Left colon (tissue), 2 donors: Measurements from ENCODE around the gene IMMP2L. TPM values are rescaled to one million over a fixed set of nuclear protein-coding genes. Genes with fewer than 3 reads are reported as not detected.

Source experiments
- ATAC-seq: fragments of 200-7000 bp; cut with Tn5 transposase; one replicate; pipeline ENCODE4 v1.9.1; 2020; ENCODE audit warnings: mild to moderate bottlenecking, moderate library complexity
- DNase-seq, 2 donors: peaks; one replicate each; pipeline ENCODE4 v3.0.0-alpha.2; 2020
- intact Hi-C, 2 donors: fragments of 100-400 bp; cut with DNase I in 1 of 2; cut with micrococcal nuclease in 1 of 2; formaldehyde crosslinking; loops; one replicate each; pipeline versions ENCODE4 v1.11.2 to v1.14.0; 2022; cut with DNase I, micrococcal nuclease
- total RNA-seq, 2 donors: library from RNA; stranded (reverse); fragmentation: NEBNext Ultra II Directional; extraction: Animal tissue kit (Norgen Biotek cat#: 25700); gene quantifications; one replicate each; pipeline ENCODE4 v1.2.1, GENCODE V29; 2021
- donor health status: DM: no; HTN: no; CAD: no.
- donor health status: DM: yes; HTN: yes; CAD: no.

Gene IMMP2L
- total RNA-seq, 2 donors from 2014 or later = 11.1 to 11.8 TPM

DNA sequence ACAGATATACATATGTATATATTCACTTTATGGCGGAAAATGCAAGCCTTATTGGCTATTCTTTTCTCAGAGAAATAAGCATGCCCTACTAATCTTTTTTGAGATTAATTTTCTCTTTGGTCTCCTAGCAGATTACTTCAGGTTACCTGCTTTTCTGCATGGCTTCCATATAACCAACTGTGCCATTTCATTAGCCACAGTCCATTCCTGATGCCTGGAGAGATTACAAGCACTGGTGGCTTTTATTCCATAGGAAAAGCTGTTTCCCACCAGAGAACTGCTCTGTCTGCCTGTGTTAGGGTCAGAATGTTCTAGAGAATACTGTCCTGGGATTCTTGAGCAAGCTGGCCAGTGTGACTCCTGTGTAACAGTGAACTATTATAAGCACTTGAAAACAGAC lies 411.6 kb downstream of the IMMP2L start:
- intact Hi-C loops = no loop called here
- DNase-seq (no peak), ATAC-seq (no peak)

GRCh38 chr7:111147708-111148533 lies 414.4 kb downstream of the IMMP2L start:
- no peak for ATAC-seq
- intact Hi-C loops = no loop called here
- no peak for DNase-seq

GRCh38 chr7:111146136-111146535 lies 416.2 kb downstream of the IMMP2L start:
- intact Hi-C loops = no loop called here
- DNase-seq = no peak
- ATAC-seq = no peak

DNA sequence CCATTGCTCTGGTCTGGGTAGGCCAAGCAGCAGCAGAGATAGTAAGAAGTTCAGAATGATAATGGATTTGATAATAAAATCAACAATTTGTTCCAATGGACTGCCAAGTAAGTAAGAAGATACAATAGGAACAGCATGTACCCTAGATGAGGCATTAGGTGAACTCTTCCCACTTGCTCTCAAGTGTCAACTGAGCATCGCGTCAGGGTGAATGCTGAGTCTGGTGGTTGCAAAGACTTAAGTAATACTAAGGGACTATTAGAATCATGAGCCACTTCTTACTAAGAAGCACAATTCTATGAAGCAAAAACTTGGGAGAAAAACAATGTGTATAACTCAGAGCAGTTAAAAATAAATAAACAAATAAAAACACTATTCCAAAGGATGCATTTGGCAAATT lies 416.8 kb downstream of the IMMP2L start:
- no peak for ATAC-seq
- DNase-seq = no peak
- intact Hi-C loops = no loop called here

DNA sequence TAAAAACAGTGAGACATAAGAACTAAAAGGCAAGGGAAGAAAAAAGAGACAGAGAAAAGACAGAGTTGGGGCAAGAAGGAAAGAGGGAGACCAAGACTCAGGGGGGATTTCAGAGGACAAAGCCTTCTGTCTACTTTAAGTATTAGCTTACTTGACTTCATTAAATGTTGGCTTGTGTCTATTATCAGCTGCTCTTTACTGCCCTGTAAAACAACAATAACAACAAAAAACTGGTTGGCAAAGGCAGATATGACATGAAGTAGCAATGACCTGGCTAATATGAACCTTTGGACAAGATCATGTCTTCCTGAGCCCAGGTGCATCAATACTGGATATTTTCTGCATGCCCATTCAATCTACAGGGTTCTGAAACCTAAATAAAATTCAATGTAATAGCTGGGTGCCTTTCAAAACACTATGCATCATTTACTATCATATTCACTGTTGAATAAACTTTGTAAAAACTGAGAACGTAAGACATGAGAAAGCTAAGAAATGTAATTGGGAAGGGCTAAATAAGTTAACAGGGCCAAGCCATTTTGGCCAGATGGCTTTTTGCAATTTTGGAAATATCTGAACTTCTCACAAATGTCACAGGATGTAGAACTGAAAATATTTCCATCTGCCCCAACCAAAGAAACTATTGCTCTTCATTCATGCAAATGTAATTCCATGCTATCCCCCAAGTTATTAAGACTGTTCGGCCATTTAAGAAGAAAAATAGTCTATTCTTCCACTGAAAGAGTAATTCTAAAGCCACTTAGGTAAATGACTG lies 422.0 kb downstream of the IMMP2L start:
- intact Hi-C loops = no loop called here
- no peak for DNase-seq
- no peak for ATAC-seq

GRCh38 chr7:111138586-111138985 lies 423.7 kb downstream of the IMMP2L start:
- DNase-seq = no peak
- ATAC-seq = no peak
- intact Hi-C loops = no loop called here

- intact Hi-C loops = no loop called here
- DNase-seq (peak in 1 of 2 donors; percentile 44), ATAC-seq (peak; percentile 64)
Observed at GRCh38 chr7:111138193-111138569, 424.1 kb downstream of the IMMP2L start.

- DNase-seq (peak in 1 of 2 donors; percentile 5), ATAC-seq (no peak)
- intact Hi-C loops = no loop called here
Observed at GRCh38 chr7:111137296-111138192, 424.7 kb downstream of the IMMP2L start.

DNA sequence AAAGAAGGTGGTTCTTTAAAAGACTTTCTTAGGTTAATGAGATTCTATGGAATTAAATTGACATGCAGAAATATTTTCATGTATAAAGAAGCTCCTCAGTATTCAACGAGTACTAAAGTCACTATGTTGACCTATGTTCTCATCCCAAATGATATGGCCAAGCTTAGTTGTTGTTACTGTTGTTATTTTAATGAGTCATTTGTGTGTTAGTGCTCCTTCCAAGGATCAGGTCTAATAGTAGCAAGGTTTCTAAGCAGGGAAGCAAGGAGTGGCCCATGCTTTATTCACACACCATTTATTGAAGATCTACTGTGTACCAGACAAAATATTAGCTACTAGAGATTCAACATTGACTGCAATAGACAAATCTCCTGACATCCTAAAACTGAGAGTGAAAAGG lies 429.5 kb downstream of the IMMP2L start:
- intact Hi-C loops = no loop called here
- DNase-seq (no peak), ATAC-seq (no peak)

DNA sequence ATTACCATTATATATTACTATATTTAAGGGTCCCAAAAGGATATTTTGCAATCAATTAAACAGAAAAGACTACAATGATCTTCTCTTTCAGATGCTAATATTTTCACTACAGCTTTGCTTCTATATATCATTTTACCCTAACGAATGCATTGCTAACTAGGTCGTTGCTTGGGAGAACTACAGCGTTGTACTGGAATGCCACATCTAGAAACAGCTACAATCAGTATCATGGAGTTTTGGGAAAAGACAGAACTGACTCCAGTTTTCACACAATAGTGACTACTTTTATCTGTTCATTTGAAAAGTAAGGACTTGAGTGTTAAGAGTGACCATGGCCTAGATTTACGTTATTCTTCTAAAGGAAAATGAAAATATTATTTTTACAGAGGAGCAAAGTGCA lies 432.9 kb downstream of the IMMP2L start:
- intact Hi-C loops = no loop called here
- ATAC-seq (no peak), DNase-seq (no peak)

DNA sequence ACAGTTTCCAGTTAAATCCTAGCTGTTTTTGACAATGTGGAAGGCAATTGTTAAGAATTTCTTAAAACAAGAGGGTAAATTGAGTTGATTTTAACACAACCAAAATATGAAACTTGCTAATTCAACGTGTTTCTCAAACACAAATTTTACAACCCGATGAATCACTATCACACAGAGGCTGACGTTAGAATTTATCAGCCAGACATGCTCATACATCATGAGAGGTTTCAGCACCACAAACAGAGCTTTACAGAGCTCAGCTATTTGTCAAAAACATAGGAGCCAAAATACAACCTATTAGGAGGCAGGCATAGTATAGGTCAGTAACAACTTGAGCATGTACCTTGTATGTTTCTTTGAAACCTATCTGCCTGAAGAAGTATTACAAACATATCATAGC lies 435.3 kb downstream of the IMMP2L start:
- DNase-seq (no peak), ATAC-seq (no peak)
- intact Hi-C loops = no loop called here

DNA sequence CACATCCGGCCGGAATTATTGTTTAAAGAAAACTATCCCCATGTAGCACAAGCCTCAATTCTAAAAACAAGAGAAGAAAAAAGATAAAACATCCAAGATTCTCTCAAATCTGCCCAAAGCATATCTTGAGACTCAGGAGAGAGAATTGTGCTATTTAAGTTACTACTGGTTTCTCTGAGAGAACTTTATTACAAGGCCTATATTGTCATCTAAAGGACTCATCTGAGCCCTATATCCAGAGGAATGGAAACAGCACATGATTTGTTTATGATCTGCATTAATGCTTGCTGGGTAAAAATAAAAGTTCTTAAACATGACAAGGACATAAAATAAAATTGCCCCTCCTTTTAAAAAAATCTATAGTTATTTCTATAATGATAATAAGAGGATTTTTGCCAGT lies 446.3 kb downstream of the IMMP2L start:
- intact Hi-C loops = no loop called here
- DNase-seq (no peak), ATAC-seq (no peak)

- ATAC-seq (no peak), DNase-seq (no peak)
- intact Hi-C loops = no loop called here
Observed at GRCh38 chr7:111113263-111114017, 448.9 kb downstream of the IMMP2L start.

- intact Hi-C loops = no loop called here
- ATAC-seq = no peak
- no peak for DNase-seq
Observed at GRCh38 chr7:111112439-111112838, 449.9 kb downstream of the IMMP2L start.

DNA sequence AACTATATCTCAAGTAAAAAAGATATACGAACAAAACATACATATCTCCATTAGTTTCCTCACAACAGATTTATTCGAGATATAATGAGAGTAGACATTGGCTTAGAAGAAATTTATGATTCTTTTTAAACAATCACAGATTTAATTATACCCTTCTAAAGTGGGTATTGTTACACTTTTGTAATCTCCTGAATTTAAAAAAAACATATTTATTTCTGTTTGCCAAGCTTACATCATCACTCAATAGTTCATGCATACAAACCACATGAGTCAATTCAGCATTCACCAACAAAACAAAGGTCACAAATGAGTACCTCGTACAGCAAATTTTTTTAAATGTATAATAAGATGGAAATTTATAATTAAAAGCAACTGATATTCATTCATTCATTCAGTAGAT lies 453.8 kb downstream of the IMMP2L start:
- no peak for ATAC-seq
- intact Hi-C loops = no loop called here
- no peak for DNase-seq

GRCh38 chr7:111108000-111108399 lies 454.3 kb downstream of the IMMP2L start:
- ATAC-seq (no peak), DNase-seq (no peak)
- intact Hi-C loops = no loop called here

DNA sequence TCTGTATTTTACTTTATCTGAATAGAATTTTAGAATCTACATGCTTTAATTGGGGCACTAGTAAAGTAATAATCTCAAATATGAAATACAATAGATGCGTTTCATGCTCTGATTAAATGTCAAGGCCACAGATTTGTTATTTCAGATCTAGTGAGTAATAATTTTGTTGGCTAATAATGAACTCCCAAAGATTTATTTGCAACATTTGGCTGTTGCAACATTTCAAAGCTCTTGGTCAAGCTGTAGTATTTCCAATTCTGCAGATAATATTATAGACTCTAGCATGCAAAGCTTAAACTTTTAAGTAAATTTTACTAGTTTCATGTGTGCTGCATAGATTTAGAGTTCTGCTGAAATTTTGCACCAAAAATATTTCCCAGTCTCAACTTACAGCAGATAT lies 454.7 kb downstream of the IMMP2L start:
- ATAC-seq = no peak
- intact Hi-C loops = no loop called here
- no peak for DNase-seq

DNA sequence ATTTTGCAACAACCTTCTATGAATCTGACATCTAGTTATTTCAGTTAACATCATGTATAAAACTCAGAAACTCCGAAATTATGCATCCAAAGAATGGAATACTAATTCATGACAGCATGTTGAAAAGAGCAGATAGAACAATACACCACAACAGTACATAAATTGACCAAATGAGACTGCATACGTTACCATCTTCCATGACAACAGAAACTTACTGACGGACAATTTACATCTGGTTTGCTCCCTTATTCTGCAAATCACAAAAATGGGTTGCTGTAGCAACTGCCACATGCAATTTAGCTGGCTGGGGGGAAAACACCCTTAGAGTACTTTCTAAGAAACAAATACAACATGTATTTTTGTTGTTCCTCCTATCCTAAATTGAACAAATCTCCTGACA lies 457.0 kb downstream of the IMMP2L start:
- intact Hi-C loops = no loop called here
- ATAC-seq (no peak), DNase-seq (no peak)

GRCh38 chr7:111104710-111105109 lies 457.6 kb downstream of the IMMP2L start:
- no peak for DNase-seq
- intact Hi-C loops = no loop called here
- ATAC-seq = no peak
